Neuron (in vitro differentiated cells): Measurements from ENCODE around the gene ACTL7A.

Experiments
- H2AFZ ChIP-seq: one replicate; pipeline ENCODE4 v1.6.1; 2013; ENCODE audit warnings: low read depth, mild to moderate bottlenecking, inconsistent platforms, low read length, moderate library complexity
- H3K27me3 ChIP-seq: one replicate; pipeline ENCODE4 v1.6.1; 2013; ENCODE audit warnings: low read length; ENCODE audit not compliant: insufficient read depth
- H3K36me3 ChIP-seq: one replicate; pipeline ENCODE4 v1.6.1; 2013; ENCODE audit warnings: low read length; ENCODE audit not compliant: insufficient read depth
- H3K4me1 ChIP-seq: one replicate; pipeline ENCODE4 v1.6.1; 2013; ENCODE audit warnings: low read length; ENCODE audit not compliant: insufficient read depth
- H3K4me3 ChIP-seq: 2 replicates; pipeline ENCODE4 v1.5.1; 2013; ENCODE audit warnings: mild to moderate bottlenecking, low read length, moderate library complexity
- H3K9me3 ChIP-seq: one replicate; pipeline ENCODE4 v1.6.1; 2013; ENCODE audit warnings: low read length

The ACTL7A gene

GRCh38 chr9:108861997-108862396 is at the start of gene ACTL7A:
ACTL7A (plus strand) TSS chr9:108862266; CDS start chr9:108862323, 57 bp downstream.
- Histone ChIP-seq H2AFZ (no peak within 1 kb of the TSS), H3K9me3 (peaks cover 3% of the 10 kb centered on the region)

GRCh38 chr9:108812396-108813025 is 49.6 kb upstream of the ACTL7A start:
- H3K27me3 ChIP-seq, result no peaks in the 10 kb centered on the region
- no peaks in the 10 kb centered on the region for H3K36me3 ChIP-seq
- H3K4me3 ChIP-seq, result no peak overlapping the region
- H2AFZ ChIP-seq, result no peak overlapping the region
- H3K9me3 ChIP-seq, result no peaks in the 10 kb centered on the region
- H3K4me1 ChIP-seq, result no peaks in the 10 kb centered on the region

More at GRCh38 chr9:108861997-108862396, at the start of gene ACTL7A:
- H3K36me3 ChIP-seq, result no peaks in the 10 kb centered on the region
- no peaks in the 10 kb centered on the region for H3K27me3 ChIP-seq
- H3K4me1 ChIP-seq, result no peaks in the 10 kb centered on the region
- no peak within 1 kb of the TSS for H3K4me3 ChIP-seq

- Histone ChIP-seq H3K4me3 (no peak overlapping the region), H3K36me3 (no peaks in the 10 kb centered on the region), H3K4me1 (no peaks in the 10 kb centered on the region), H2AFZ (no peak overlapping the region), H3K9me3 (no peaks in the 10 kb centered on the region), H3K27me3 (no peaks in the 10 kb centered on the region)
Observed at GRCh38 chr9:108813951-108814601, 48.0 kb upstream of the ACTL7A start.

- Histone ChIP-seq H2AFZ (no peak overlapping the region), H3K4me3 (no peak overlapping the region), H3K9me3 (no peaks in the 10 kb centered on the region), H3K36me3 (no peaks in the 10 kb centered on the region), H3K27me3 (no peaks in the 10 kb centered on the region), H3K4me1 (no peaks in the 10 kb centered on the region)
Observed at GRCh38 chr9:108815156-108815555, 46.9 kb upstream of the ACTL7A start.

- Histone ChIP-seq H3K36me3 (no peaks in the 10 kb centered on the region), H3K9me3 (no peaks in the 10 kb centered on the region), H2AFZ (no peak overlapping the region), H3K4me3 (no peak overlapping the region), H3K4me1 (no peaks in the 10 kb centered on the region), H3K27me3 (no peaks in the 10 kb centered on the region)
Observed at GRCh38 chr9:108816037-108816436, 46.0 kb upstream of the ACTL7A start.

GRCh38 chr9:108823829-108824228 is 38.2 kb upstream of the ACTL7A start:
- Histone ChIP-seq H2AFZ (no peak overlapping the region), H3K36me3 (no peaks in the 10 kb centered on the region), H3K9me3 (no peaks in the 10 kb centered on the region), H3K4me1 (no peaks in the 10 kb centered on the region), H3K4me3 (no peak overlapping the region), H3K27me3 (no peaks in the 10 kb centered on the region)

GRCh38 chr9:108830272-108830671 is 31.8 kb upstream of the ACTL7A start:
- Histone ChIP-seq H3K27me3 (no peaks in the 10 kb centered on the region), H3K36me3 (no peaks in the 10 kb centered on the region), H2AFZ (no peak overlapping the region), H3K4me3 (no peak overlapping the region), H3K4me1 (no peaks in the 10 kb centered on the region), H3K9me3 (no peaks in the 10 kb centered on the region)

- Histone ChIP-seq H3K27me3 (no peaks in the 10 kb centered on the region), H3K4me3 (no peak overlapping the region), H2AFZ (no peak overlapping the region), H3K9me3 (no peaks in the 10 kb centered on the region), H3K36me3 (no peaks in the 10 kb centered on the region), H3K4me1 (no peaks in the 10 kb centered on the region)
Observed at GRCh38 chr9:108831496-108832178, 30.4 kb upstream of the ACTL7A start.

GRCh38 chr9:108832179-108832500 is 29.9 kb upstream of the ACTL7A start:
- Histone ChIP-seq H3K36me3 (no peaks in the 10 kb centered on the region), H3K9me3 (no peaks in the 10 kb centered on the region), H3K4me3 (no peak overlapping the region), H2AFZ (no peak overlapping the region), H3K27me3 (no peaks in the 10 kb centered on the region), H3K4me1 (no peaks in the 10 kb centered on the region)

GRCh38 chr9:108834959-108835665 is 27.0 kb upstream of the ACTL7A start:
- Histone ChIP-seq H3K4me3 (no peak overlapping the region), H3K9me3 (no peaks in the 10 kb centered on the region), H3K27me3 (no peaks in the 10 kb centered on the region), H3K36me3 (no peaks in the 10 kb centered on the region), H2AFZ (no peak overlapping the region), H3K4me1 (no peaks in the 10 kb centered on the region)

- Histone ChIP-seq H3K4me1 (no peaks in the 10 kb centered on the region), H3K36me3 (no peaks in the 10 kb centered on the region), H3K9me3 (no peaks in the 10 kb centered on the region), H3K27me3 (no peaks in the 10 kb centered on the region), H2AFZ (no peak overlapping the region), H3K4me3 (no peak overlapping the region)
Observed at GRCh38 chr9:108835831-108836230, 26.2 kb upstream of the ACTL7A start.

GRCh38 chr9:108836319-108836718 is 25.7 kb upstream of the ACTL7A start:
- H3K9me3 ChIP-seq, result no peaks in the 10 kb centered on the region
- H3K4me3 ChIP-seq, result no peak overlapping the region
- H2AFZ ChIP-seq, result no peak overlapping the region
- H3K27me3 ChIP-seq, result no peaks in the 10 kb centered on the region
- H3K4me1 ChIP-seq, result no peaks in the 10 kb centered on the region
- H3K36me3 ChIP-seq, result no peaks in the 10 kb centered on the region

GRCh38 chr9:108836781-108837180 is 25.3 kb upstream of the ACTL7A start:
- Histone ChIP-seq H2AFZ (no peak overlapping the region), H3K4me3 (no peak overlapping the region), H3K27me3 (no peaks in the 10 kb centered on the region), H3K9me3 (no peaks in the 10 kb centered on the region), H3K36me3 (no peaks in the 10 kb centered on the region), H3K4me1 (no peaks in the 10 kb centered on the region)
